22Rv1 (cell line): ENCODE data around the gene TEKT2.

ENCODE experiments used
- H3K27ac ChIP-seq: fragments of 450-650 bp; 2 replicates; pipeline ENCODE4 v1.5.1; 2017
- CTCF ChIP-seq: fragments of 450-650 bp; IDR thresholded peaks from 2 replicates; pipeline ENCODE4 v1.5.1; 2017; ENCODE audit warnings: mild to moderate bottlenecking
- ZFX ChIP-seq: fragments of 450-650 bp; IDR thresholded peaks from 2 replicates; pipeline ENCODE4 v1.6.1; 2017; ENCODE audit warnings: antibody characterized with exemption, borderline replicate concordance

TEKT2 gene

GRCh38 chr1:36055706-36056105 is 28.2 kb upstream of the TEKT2 start:
- TF ChIP-seq CTCF: no peak
- no peak for TF ChIP-seq ZFX
- no peak overlapping the region for H3K27ac ChIP-seq

GRCh38 chr1:36062315-36062714 is 21.6 kb upstream of the TEKT2 start:
- no peak for TF ChIP-seq CTCF
- TF ChIP-seq ZFX: no peak
- H3K27ac ChIP-seq: no peak overlapping the region

- no peak overlapping the region for H3K27ac ChIP-seq
- TF ChIP-seq CTCF (no peak), ZFX (no peak)
Observed at GRCh38 chr1:36067871-36068270, 16.0 kb upstream of the TEKT2 start.

GRCh38 chr1:36068866-36069265 is 15.0 kb upstream of the TEKT2 start:
- TF ChIP-seq CTCF: no peak
- TF ChIP-seq ZFX: no peak
- H3K27ac ChIP-seq: no peak overlapping the region

- TF ChIP-seq ZFX: no peak
- TF ChIP-seq CTCF: no peak
- H3K27ac ChIP-seq: no peak overlapping the region
Observed at GRCh38 chr1:36070349-36070748, 13.5 kb upstream of the TEKT2 start.

GRCh38 chr1:36076979-36077573 is 6.8 kb upstream of the TEKT2 start:
- H3K27ac ChIP-seq: no peak overlapping the region
- TF ChIP-seq ZFX (no peak), CTCF (no peak)

GRCh38 chr1:36080236-36080635 is 3.7 kb upstream of the TEKT2 start:
- TF ChIP-seq ZFX (no peak), CTCF (no peak)
- H3K27ac ChIP-seq: no peak overlapping the region
